ENCODE measurements around the gene CACHD1. TPM values are rescaled to one million over a fixed set of nuclear protein-coding genes. Genes with fewer than 3 reads are reported as not detected.
"Not testable (repeated sequence)": the region's sequence is repeated elsewhere in the genome, so short reads cannot be mapped to it uniquely, and the experiment has no call there.

The CACHD1 gene
- total RNA-seq, 4 donors from 2014 or later, result 1.6 to 3.2 (median 2.2) TPM; not detected in 1

GRCh38 chr1:64505232-64505943, 35.5 kb downstream of the CACHD1 start:
- intact Hi-C loops (cut with DNase I; ENCODE audit: low total_unique reads), result no loop called here
- in situ Hi-C loops (cut with MboI; ENCODE audit: low pct_ligation_motif_present in 1 of 4, low pct_unique_long_range_greater_than_20kb in 1 of 4, low sequenced_read_pairs in 3 of 4), result no loop called here
- H3K27ac ChIP-seq, result peak overlapping the region; percentile 63 to 78 (median 76)
- no peak for TF ChIP-seq CTCF (IDR thresholded peaks at IDR 0.05)
- no peak for TF ChIP-seq POLR2AphosphoS5 (IDR thresholded peaks at IDR 0.05)
- TF ChIP-seq EP300 (IDR thresholded peaks at IDR 0.05; ENCODE audit: low read depth), result no peak
- TF ChIP-seq POLR2A (IDR thresholded peaks at IDR 0.05), result no peak
- H3K4me1 ChIP-seq, result peaks cover 3 to 13% (median 10%) of the 10 kb centered on the region in 4 donors
- DNase-seq, result peak; percentile 67
- H3K36me3 ChIP-seq, result no peaks in the 10 kb centered on the region
- H3K4me3 ChIP-seq, result peak overlapping the region; percentile 24 to 53 (median 40)
- no peaks in the 10 kb centered on the region for H3K9me3 ChIP-seq
- H3K27me3 ChIP-seq, result no peaks in the 10 kb centered on the region
- 3% methylated on average over 18 of the region's 51 CpGs; no CpG with 5 or more reads in 1 of the 2 donors for WGBS, 2 donors (ENCODE audit: low coverage in 1 of 2)

GRCh38 chr1:64505944-64506655, 36.2 kb downstream of the CACHD1 start:
- H3K9me3 ChIP-seq, result no peaks in the 10 kb centered on the region
- H3K27me3 ChIP-seq, result no peaks in the 10 kb centered on the region
- peaks cover 3 to 13% (median 10%) of the 10 kb centered on the region in 4 donors for H3K4me1 ChIP-seq
- peak overlapping the region; percentile 24 to 53 (median 40) for H3K4me3 ChIP-seq
- peak; percentile 63 for DNase-seq
- peak; percentile 34 for TF ChIP-seq POLR2A (IDR thresholded peaks at IDR 0.05)
- peak in 1 of 3 donors; percentile 22 for TF ChIP-seq POLR2AphosphoS5 (IDR thresholded peaks at IDR 0.05)
- TF ChIP-seq CTCF (IDR thresholded peaks at IDR 0.05), result peak in 1 of 5 experiments; percentile 16
- TF ChIP-seq EP300 (IDR thresholded peaks at IDR 0.05; ENCODE audit: low read depth), result no peak
- intact Hi-C loops (cut with DNase I; ENCODE audit: low total_unique reads) (no loop called here), in situ Hi-C loops (cut with MboI; ENCODE audit: low pct_ligation_motif_present in 1 of 4, low pct_unique_long_range_greater_than_20kb in 1 of 4, low sequenced_read_pairs in 3 of 4) (no loop called here)
- H3K36me3 ChIP-seq, result no peaks in the 10 kb centered on the region
- 35 to 42% methylated on average over 4 to 15 of the region's 15 CpGs for WGBS, 2 donors (ENCODE audit: low coverage in 1 of 2)
- peak overlapping the region; percentile 63 to 78 (median 76) for H3K27ac ChIP-seq

GRCh38 chr1:64508629-64509028, 38.7 kb downstream of the CACHD1 start:
- Histone ChIP-seq H3K27me3 (no peaks in the 10 kb centered on the region), H3K4me1 (peaks cover 3 to 18% (median 11%) of the 10 kb centered on the region in 4 donors), H3K36me3 (no peaks in the 10 kb centered on the region), H3K27ac (no peak overlapping the region), H3K4me3 (no peak overlapping the region), H3K9me3 (no peaks in the 10 kb centered on the region)
- TF ChIP-seq POLR2AphosphoS5 (IDR thresholded peaks at IDR 0.05), result no peak
- no peak for TF ChIP-seq POLR2A (IDR thresholded peaks at IDR 0.05)
- no peak for TF ChIP-seq CTCF (IDR thresholded peaks at IDR 0.05)
- no peak for TF ChIP-seq EP300 (IDR thresholded peaks at IDR 0.05; ENCODE audit: low read depth)
- in situ Hi-C loops (cut with MboI; ENCODE audit: low pct_ligation_motif_present in 1 of 4, low pct_unique_long_range_greater_than_20kb in 1 of 4, low sequenced_read_pairs in 3 of 4) (no loop called here), intact Hi-C loops (cut with DNase I; ENCODE audit: low total_unique reads) (no loop called here)
- WGBS, 2 donors (ENCODE audit: low coverage in 1 of 2), result 79 to 83% methylated on average over 1 to 2 of the region's 2 CpGs
- DNase-seq, result no peak

GRCh38 chr1:64511044-64511443, 41.1 kb downstream of the CACHD1 start:
- no peaks in the 10 kb centered on the region for H3K27me3 ChIP-seq
- H3K4me1 ChIP-seq, result peaks cover under 1 to 31% (median 14%) of the 10 kb centered on the region in 4 donors
- DNase-seq, result no peak
- H3K27ac ChIP-seq, result no peak overlapping the region
- intact Hi-C loops (cut with DNase I; ENCODE audit: low total_unique reads), result no loop called here
- TF ChIP-seq POLR2A (IDR thresholded peaks at IDR 0.05) (no peak), POLR2AphosphoS5 (IDR thresholded peaks at IDR 0.05) (no peak), EP300 (IDR thresholded peaks at IDR 0.05; ENCODE audit: low read depth) (no peak), CTCF (IDR thresholded peaks at IDR 0.05) (no peak)
- no peaks in the 10 kb centered on the region for H3K36me3 ChIP-seq
- in situ Hi-C loops (cut with MboI; ENCODE audit: low pct_ligation_motif_present in 1 of 4, low pct_unique_long_range_greater_than_20kb in 1 of 4, low sequenced_read_pairs in 3 of 4), result no loop called here
- WGBS, 2 donors (ENCODE audit: low coverage in 1 of 2), result 71 to 81% methylated on average over 4 of the region's 4 CpGs
- H3K9me3 ChIP-seq, result no peaks in the 10 kb centered on the region
- no peak overlapping the region for H3K4me3 ChIP-seq

GRCh38 chr1:64512206-64512605, 42.3 kb downstream of the CACHD1 start:
- DNase-seq; in situ Hi-C loops (cut with MboI; ENCODE audit: low pct_ligation_motif_present in 1 of 4, low pct_unique_long_range_greater_than_20kb in 1 of 4, low sequenced_read_pairs in 3 of 4); intact Hi-C loops (cut with DNase I; ENCODE audit: low total_unique reads); H3K27me3 ChIP-seq; H3K27ac ChIP-seq; H3K4me3 ChIP-seq; H3K36me3 ChIP-seq; H3K9me3 ChIP-seq: not testable (repeated sequence)
- peaks cover 0 to 35% (median 14%) of the 10 kb centered on the region in 4 donors for H3K4me1 ChIP-seq
- WGBS, 2 donors (ENCODE audit: low coverage in 1 of 2), result 48 to 57% methylated on average over 2 of the region's 2 CpGs
